Neuronal stem cell (in vitro differentiated cells): Measurements from ENCODE around the gene TMEM203.

Experiments
- DNase-seq: peaks from one replicate; pipeline ENCODE4 v3.0.0-alpha.2; 2013; ENCODE audit warnings: low spot score
- H2AFZ ChIP-seq: one replicate; pipeline ENCODE4 v1.6.1; 2013; ENCODE audit warnings: mild to moderate bottlenecking, low read length, inconsistent platforms
- H2AK5ac ChIP-seq: 2 replicates; pipeline ENCODE4 v1.6.1; 2013; ENCODE audit warnings: low read depth, mild to moderate bottlenecking, inconsistent platforms, low read length, moderate library complexity, mixed read lengths
- H2BK120ac ChIP-seq: 2 replicates; pipeline ENCODE4 v1.6.1; 2013; ENCODE audit warnings: low read depth, mild to moderate bottlenecking, inconsistent platforms, low read length, moderate library complexity, mixed read lengths
- H2BK12ac ChIP-seq: one replicate; pipeline ENCODE4 v1.6.1; 2013; ENCODE audit warnings: low read length, inconsistent platforms
- H2BK15ac ChIP-seq: 2 replicates; pipeline ENCODE4 v1.6.1; 2013; ENCODE audit warnings: mild to moderate bottlenecking, low read length, inconsistent platforms, mixed read lengths
- H2BK5ac ChIP-seq: one replicate; pipeline ENCODE4 v1.6.1; 2013; ENCODE audit warnings: inconsistent platforms, mild to moderate bottlenecking, low read length, moderate library complexity
- H3K14ac ChIP-seq: one replicate; pipeline ENCODE4 v1.6.1; 2013; ENCODE audit warnings: low read length, inconsistent platforms
- H3K18ac ChIP-seq: 2 replicates; pipeline ENCODE4 v1.6.1; 2013; ENCODE audit warnings: low read length, inconsistent platforms
- H3K23ac ChIP-seq: 2 replicates; pipeline ENCODE4 v1.6.1; 2013; ENCODE audit warnings: low read depth, mild to moderate bottlenecking, mixed read lengths, low read length, inconsistent platforms; ENCODE audit not compliant: poor library complexity
- H3K27ac ChIP-seq: replicated peaks from 3 replicates; pipeline ENCODE4 v1.5.1; 2013; ENCODE audit warnings: low read length, inconsistent platforms
- H3K27me3 ChIP-seq, 3 experiments: 2 replicates each; pipeline ENCODE4 v1.6.1; 2013; ENCODE audit warnings: low read length in 3 of 3, mild to moderate bottlenecking in 2 of 3, inconsistent platforms in 1 of 3, low read depth in 1 of 3, mixed read lengths in 1 of 3, moderate library complexity in 1 of 3; ENCODE audit not compliant: control insufficient read depth in 3 of 3, insufficient read depth in 3 of 3
- H3K36me3 ChIP-seq, 2 donors: replicated peaks in 1 of 2; 2 replicates each; pipeline ENCODE4 v1.6.1; 2013; ENCODE audit warnings: low read length in 2 of 2; ENCODE audit not compliant: control insufficient read depth in 2 of 2, insufficient read depth in 2 of 2
- H3K4ac ChIP-seq: 2 replicates; pipeline ENCODE4 v1.6.1; 2013; ENCODE audit warnings: inconsistent platforms, mild to moderate bottlenecking, low read length, moderate library complexity
- H3K4me1 ChIP-seq, 2 donors: 1 replicate in 1 of 2; 2 replicates in 1 of 2; pipeline ENCODE4 v1.6.1; 2013; ENCODE audit warnings: low read length in 2 of 2, low read depth in 1 of 2; ENCODE audit not compliant: control insufficient read depth in 2 of 2, insufficient read depth in 1 of 2
- H3K4me2 ChIP-seq: one replicate; pipeline ENCODE4 v1.6.1; 2013; ENCODE audit warnings: mild to moderate bottlenecking, low read length, inconsistent platforms; ENCODE audit not compliant: insufficient read depth, poor library complexity, severe bottlenecking
- H3K4me3 ChIP-seq, 2 donors: 2 replicates each; pipeline ENCODE4 v1.5.1; 2013; ENCODE audit warnings: low read length in 2 of 2, mild to moderate bottlenecking in 2 of 2, inconsistent platforms in 1 of 2, moderate library complexity in 1 of 2
- H3K79me1 ChIP-seq: one replicate; pipeline ENCODE4 v1.6.1; 2013; ENCODE audit warnings: low read depth, mild to moderate bottlenecking, inconsistent platforms, low read length, moderate library complexity
- H3K9ac ChIP-seq: one replicate; pipeline ENCODE4 v1.6.1; 2013; ENCODE audit warnings: mild to moderate bottlenecking, low read depth, low read length, inconsistent platforms; ENCODE audit not compliant: poor library complexity
- H3K9me3 ChIP-seq, 2 donors: replicated peaks in 1 of 2; 2 replicates each; pipeline versions ENCODE3 to v1.6.1; 2013; ENCODE audit warnings: low read length in 2 of 2, mild to moderate bottlenecking in 2 of 2, inconsistent platforms in 1 of 2, low read depth in 1 of 2, mixed read lengths in 1 of 2, moderate library complexity in 1 of 2; ENCODE audit not compliant: control insufficient read depth in 2 of 2, insufficient read depth in 1 of 2
- H4K8ac ChIP-seq: one replicate; pipeline ENCODE4 v1.6.1; 2013; ENCODE audit warnings: low read depth, mild to moderate bottlenecking, inconsistent platforms, low read length, moderate library complexity
- H4K91ac ChIP-seq: one replicate; pipeline ENCODE4 v1.6.1; 2013; ENCODE audit warnings: low read length, low read depth, mild to moderate bottlenecking, inconsistent platforms; ENCODE audit not compliant: poor library complexity
- WGBS, 2 donors: extraction: QIAGEN DNeasy Blood & Tissue Kit; methylation state at CpG; one replicate each; pipeline ENCODE4 v1.1.7; 2013; ENCODE audit warnings: missing lambda C conversion rate in 2 of 2, mixed read lengths in 1 of 2; ENCODE audit not compliant: insufficient read length in 2 of 2, insufficient replicate concordance in 1 of 2; ENCODE audit errors: extremely low coverage in 2 of 2; 5-methylcytosine and 5-hydroxymethylcytosine counted together

TMEM203 gene

DNA sequence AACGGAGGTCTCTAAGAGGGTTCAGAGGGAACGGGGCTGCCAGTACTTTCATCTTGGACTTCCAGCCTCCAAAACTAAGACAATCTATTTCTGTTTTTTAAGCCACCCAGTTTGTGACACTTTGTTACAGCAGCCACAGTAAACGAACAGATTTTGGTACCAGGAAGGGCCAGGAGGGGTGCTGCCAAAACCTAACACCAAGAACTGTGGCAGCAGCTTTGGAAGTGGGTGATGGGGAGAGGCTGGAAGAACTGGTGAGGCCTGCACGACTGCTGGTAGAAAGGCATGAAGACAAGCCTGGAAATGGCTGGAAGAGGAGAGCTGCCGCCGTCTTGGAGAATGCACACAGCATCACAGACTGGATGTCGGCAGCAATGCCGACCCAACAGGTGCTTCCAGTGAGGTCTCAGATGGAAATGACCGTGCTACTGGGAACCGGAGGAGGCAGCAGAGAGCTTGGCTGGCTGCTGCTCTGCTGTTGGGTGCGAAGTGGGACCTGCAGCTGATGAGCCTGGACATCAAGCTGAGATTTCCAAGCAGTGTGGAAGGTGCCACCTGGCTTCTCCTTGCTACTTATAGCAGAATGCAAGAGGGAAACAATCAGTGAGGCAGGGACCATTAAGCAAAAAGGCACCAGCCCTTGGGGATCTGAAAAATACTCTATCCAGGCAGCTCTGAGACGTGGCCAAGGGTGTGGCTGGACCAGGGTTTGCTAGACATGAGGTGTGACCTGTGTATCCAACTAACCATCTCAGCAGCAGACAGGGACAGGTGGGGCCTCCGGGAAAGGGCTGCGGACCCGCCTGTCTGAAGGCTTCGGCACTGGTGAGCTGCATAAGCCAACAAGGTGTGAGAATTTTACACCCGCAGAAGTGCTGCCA, 28.9 kb downstream of the TMEM203 start:
- Histone ChIP-seq H2BK120ac (no peak overlapping the region), H2BK12ac (no peak overlapping the region), H3K79me1 (peaks cover 8% of the 10 kb centered on the region), H2BK15ac (no peak overlapping the region), H2AFZ (no peak overlapping the region), H3K36me3 (peaks cover 13 to 34% of the 10 kb centered on the region in 2 donors), H4K91ac (no peak overlapping the region), H3K18ac (no peak overlapping the region), H3K4me1 (peaks cover 0 to 5% of the 10 kb centered on the region in 2 donors), H3K9me3 (no peaks in the 10 kb centered on the region), H2BK5ac (no peak overlapping the region), H4K8ac (no peak overlapping the region), H3K4me3 (no peak overlapping the region), H2AK5ac (no peak overlapping the region), H3K14ac (no peak overlapping the region), H3K23ac (peak overlapping the region; percentile 92), H3K9ac (no peak overlapping the region), H3K27ac (no peak overlapping the region), H3K4me2 (no peak overlapping the region), H3K4ac (no peak overlapping the region), H3K27me3 (peaks cover 0 to 18% (median 10%) of the 10 kb centered on the region in 3 experiments)
- DNase-seq = no peak
- no CpG with 5 or more reads among the region's 17 CpGs for WGBS, 2 donors

DNA sequence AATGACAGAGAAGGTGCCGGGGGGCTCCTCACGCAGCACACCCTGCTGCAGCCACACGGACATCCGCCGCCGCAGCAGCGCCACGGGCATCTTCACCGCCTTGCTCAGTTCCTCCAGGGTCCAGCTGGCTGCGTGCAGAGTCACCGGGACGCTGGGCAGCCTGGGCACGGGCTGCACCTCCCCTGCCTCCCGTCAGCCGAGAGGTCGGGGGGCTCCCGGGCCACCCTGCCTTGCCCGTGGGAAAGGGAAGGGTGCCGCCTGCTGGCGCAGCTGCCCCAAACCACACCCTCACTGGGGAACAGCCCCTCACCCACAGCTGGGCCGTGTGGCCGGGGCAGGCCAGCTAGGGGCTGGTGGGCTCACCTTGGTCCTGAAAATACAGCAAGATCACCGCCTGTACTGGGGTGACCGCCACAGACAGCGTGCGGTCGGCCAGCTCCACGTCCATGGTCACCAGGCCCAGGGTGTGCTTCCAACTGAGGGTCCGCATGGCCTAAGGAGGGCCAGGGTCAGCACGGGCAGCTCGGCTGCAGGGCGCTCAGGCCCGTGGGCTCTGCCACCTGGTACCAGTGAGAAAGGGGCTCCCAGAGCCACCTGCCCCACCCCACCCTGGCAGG, 30.0 kb downstream of the TMEM203 start:
- Histone ChIP-seq H3K4ac (no peak overlapping the region), H3K36me3 (peaks cover 4 to 23% of the 10 kb centered on the region in 2 donors), H2AK5ac (no peak overlapping the region), H3K9ac (peak overlapping the region; percentile 70), H3K4me1 (peaks cover 0 to 5% of the 10 kb centered on the region in 2 donors), H4K91ac (no peak overlapping the region), H3K27ac (no peak overlapping the region), H2BK12ac (peak overlapping the region; percentile 73), H3K9me3 (no peaks in the 10 kb centered on the region), H2AFZ (no peak overlapping the region), H4K8ac (peak overlapping the region; percentile 82), H2BK15ac (no peak overlapping the region), H3K23ac (peak overlapping the region; percentile 92), H3K14ac (peak overlapping the region; percentile 21), H3K4me3 (no peak overlapping the region), H2BK120ac (no peak overlapping the region), H3K27me3 (peaks cover 0 to 29% (median 21%) of the 10 kb centered on the region in 3 experiments), H3K4me2 (no peak overlapping the region), H2BK5ac (peak overlapping the region; percentile 66), H3K18ac (peak overlapping the region; percentile 87), H3K79me1 (peaks cover 2% of the 10 kb centered on the region)
- WGBS, 2 donors = no CpG with 5 or more reads among the region's 33 CpGs
- DNase-seq = no peak

DNA sequence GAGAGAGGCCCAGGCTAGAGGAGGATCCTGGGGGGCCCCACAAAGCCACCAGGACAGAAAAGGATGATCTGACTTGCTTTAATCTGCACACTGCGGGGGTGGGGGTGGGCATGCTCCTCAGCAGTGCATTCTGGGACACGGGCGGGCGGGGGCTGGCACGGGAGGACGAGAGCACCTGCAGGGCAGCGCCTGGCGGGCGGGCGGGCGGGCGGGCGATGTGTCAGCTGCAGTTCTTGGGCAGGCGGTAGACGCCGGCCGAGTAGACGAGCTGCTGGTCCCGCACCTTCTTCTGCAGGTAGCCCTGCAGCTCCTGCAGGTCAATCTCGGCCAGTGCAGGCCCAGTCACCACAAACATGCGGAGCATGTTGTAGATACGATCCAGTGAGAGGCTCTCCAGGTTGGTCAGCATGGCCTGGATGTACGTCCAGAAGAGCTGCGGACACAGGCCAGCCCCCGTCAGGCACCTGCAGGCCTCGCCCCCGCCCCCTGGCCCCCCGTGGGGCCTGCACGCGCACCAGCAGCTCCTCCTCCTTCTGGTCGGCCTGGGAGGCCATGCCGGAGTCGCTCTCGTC, 30.6 kb downstream of the TMEM203 start:
- peak overlapping the region; percentile 87 for H3K18ac ChIP-seq
- no peak overlapping the region for H2AK5ac ChIP-seq
- H2BK12ac ChIP-seq = peak overlapping the region; percentile 41
- peaks cover 0 to 7% of the 10 kb centered on the region in 2 donors for H3K4me1 ChIP-seq
- H3K14ac ChIP-seq = peak overlapping the region; percentile 21
- peaks cover 0 to 2% of the 10 kb centered on the region in 2 donors for H3K9me3 ChIP-seq
- no peak overlapping the region for H3K4ac ChIP-seq
- no peak overlapping the region for H3K4me3 ChIP-seq
- no peak overlapping the region for H2BK120ac ChIP-seq
- peaks cover 4 to 35% (median 28%) of the 10 kb centered on the region in 3 experiments for H3K27me3 ChIP-seq
- peak overlapping the region; percentile 70 for H3K9ac ChIP-seq
- no peak overlapping the region for H2AFZ ChIP-seq
- H3K23ac ChIP-seq = no peak overlapping the region
- no peak overlapping the region for H3K4me2 ChIP-seq
- H4K8ac ChIP-seq = no peak overlapping the region
- H3K36me3 ChIP-seq = peaks cover 3 to 17% of the 10 kb centered on the region in 2 donors
- H2BK5ac ChIP-seq = no peak overlapping the region
- no peak overlapping the region for H3K27ac ChIP-seq
- WGBS, 2 donors = no CpG with 5 or more reads among the region's 34 CpGs
- H4K91ac ChIP-seq = no peak overlapping the region
- peaks cover 2% of the 10 kb centered on the region for H3K79me1 ChIP-seq
- no peak for DNase-seq
- no peak overlapping the region for H2BK15ac ChIP-seq
